ENCODE data around the gene SERPINA12.

Gene SERPINA12

GRCh38 chr14:94517641-94518257 lies 8.5 kb upstream of the SERPINA12 start:
- no peak for TF ChIP-seq POLR2AphosphoS5 (IDR thresholded peaks at IDR 0.05; ENCODE audit: low read depth, low read length)
- TF ChIP-seq SIN3A (IDR thresholded peaks at IDR 0.05; ENCODE audit: borderline replicate concordance, insufficient read depth, low read length) = no peak
- no peak for TF ChIP-seq TAF1 (IDR thresholded peaks at IDR 0.05; ENCODE audit: borderline replicate concordance, insufficient read depth, low read length)
- TF ChIP-seq FOXP2 (optimal IDR thresholded peaks at IDR 0.05; ENCODE audit: borderline replicate concordance, extremely low read depth, extremely low read length, insufficient read depth) = no peak
- no peak for TF ChIP-seq REST (IDR thresholded peaks at IDR 0.05; ENCODE audit: insufficient read depth in 1 of 2, low read depth in 2 of 2, low read length in 2 of 2)

- no peak for TF ChIP-seq TAF1 (IDR thresholded peaks at IDR 0.05; ENCODE audit: borderline replicate concordance, insufficient read depth, low read length)
- TF ChIP-seq SIN3A (IDR thresholded peaks at IDR 0.05; ENCODE audit: borderline replicate concordance, insufficient read depth, low read length) = no peak
- TF ChIP-seq FOXP2 (optimal IDR thresholded peaks at IDR 0.05; ENCODE audit: borderline replicate concordance, extremely low read depth, extremely low read length, insufficient read depth) = no peak
- TF ChIP-seq REST (IDR thresholded peaks at IDR 0.05; ENCODE audit: insufficient read depth in 1 of 2, low read depth in 2 of 2, low read length in 2 of 2) = no peak
- no peak for TF ChIP-seq POLR2AphosphoS5 (IDR thresholded peaks at IDR 0.05; ENCODE audit: low read depth, low read length)
These were observed 8.0 kb upstream of the SERPINA12 start for GRCh38 chr14:94517248-94517640.

- TF ChIP-seq SIN3A (IDR thresholded peaks at IDR 0.05; ENCODE audit: borderline replicate concordance, insufficient read depth, low read length) = no peak
- no peak for TF ChIP-seq FOXP2 (optimal IDR thresholded peaks at IDR 0.05; ENCODE audit: borderline replicate concordance, extremely low read depth, extremely low read length, insufficient read depth)
- no peak for TF ChIP-seq REST (IDR thresholded peaks at IDR 0.05; ENCODE audit: insufficient read depth in 1 of 2, low read depth in 2 of 2, low read length in 2 of 2)
- no peak for TF ChIP-seq POLR2AphosphoS5 (IDR thresholded peaks at IDR 0.05; ENCODE audit: low read depth, low read length)
- no peak for TF ChIP-seq TAF1 (IDR thresholded peaks at IDR 0.05; ENCODE audit: borderline replicate concordance, insufficient read depth, low read length)
These were observed 6.6 kb upstream of the SERPINA12 start for GRCh38 chr14:94515856-94516255.

- TF ChIP-seq SIN3A (IDR thresholded peaks at IDR 0.05; ENCODE audit: borderline replicate concordance, insufficient read depth, low read length) (no peak), REST (IDR thresholded peaks at IDR 0.05; ENCODE audit: insufficient read depth in 1 of 2, low read depth in 2 of 2, low read length in 2 of 2) (no peak)
These were observed 6.2 kb upstream of the SERPINA12 start for GRCh38 chr14:94515426-94515825.

GRCh38 chr14:94514351-94514750 lies 5.1 kb upstream of the SERPINA12 start:
- TF ChIP-seq TAF1 (IDR thresholded peaks at IDR 0.05; ENCODE audit: borderline replicate concordance, insufficient read depth, low read length) = no peak
- TF ChIP-seq REST (IDR thresholded peaks at IDR 0.05; ENCODE audit: insufficient read depth in 1 of 2, low read depth in 2 of 2, low read length in 2 of 2) = no peak
- no peak for TF ChIP-seq SIN3A (IDR thresholded peaks at IDR 0.05; ENCODE audit: borderline replicate concordance, insufficient read depth, low read length)
- no peak for TF ChIP-seq POLR2AphosphoS5 (IDR thresholded peaks at IDR 0.05; ENCODE audit: low read depth, low read length)
- no peak for TF ChIP-seq FOXP2 (optimal IDR thresholded peaks at IDR 0.05; ENCODE audit: borderline replicate concordance, extremely low read depth, extremely low read length, insufficient read depth)
